Breast epithelium (tissue), 4 donors: ENCODE measurements around the gene UTS2R. TPM values are rescaled to one million over a fixed set of nuclear protein-coding genes. Genes with fewer than 3 reads are reported as not detected.

Experiments used
- DNase-seq, 2 donors: peaks; one replicate each; pipeline ENCODE4 v3.0.0-alpha.2; 2019; ENCODE audit warnings: low spot score in 2 of 2
- H3K27ac ChIP-seq, 2 donors: fragments of 200-600 bp; sonication (generic) in 1 of 2; one replicate each; pipeline ENCODE4 v1.5.1; 2016 to 2019; ENCODE audit warnings: mild to moderate bottlenecking in 1 of 2
- H3K27me3 ChIP-seq, 2 donors: fragments of 200-600 bp; sonication (generic) in 1 of 2; one replicate each; pipeline versions ENCODE4 v1.5.1 to v1.6.0; 2017 to 2019; ENCODE audit warnings: control low read depth in 1 of 2, mild to moderate bottlenecking in 1 of 2
- H3K36me3 ChIP-seq: fragments of 200-600 bp; one replicate; pipeline ENCODE4 v1.5.1; 2019
- H3K4me1 ChIP-seq, 2 donors: fragments of 200-600 bp; sonication (generic); one replicate each; pipeline ENCODE4 v1.5.1; 2016 to 2019; ENCODE audit warnings: control low read depth in 1 of 2
- H3K4me3 ChIP-seq, 3 donors: fragments of 200-600 bp; sonication (generic); 1 replicate in 2 of 3; 2 replicates in 1 of 3; pipeline ENCODE4 v1.5.1; 2016 to 2019; ENCODE audit warnings: mild to moderate bottlenecking in 3 of 3, moderate library complexity in 2 of 3
- H3K9me3 ChIP-seq, 2 donors: fragments of 200-600 bp; sonication (generic) in 1 of 2; one replicate each; pipeline ENCODE4 v1.5.1; 2016 to 2019; ENCODE audit warnings: control low read depth in 1 of 2
- POLR2A ChIP-seq: fragments of 450-650 bp; IDR thresholded peaks from one replicate; pipeline ENCODE4 v1.6.1; 2016; ENCODE audit warnings: antibody characterized with exemption, mild to moderate bottlenecking, moderate library complexity
- POLR2AphosphoS5 ChIP-seq, 3 donors: sonication (generic); formaldehyde crosslinking; IDR thresholded peaks; one replicate each; pipeline ENCODE4 v1.6.1; 2017; ENCODE audit warnings: antibody characterized with exemption in 3 of 3
- intact Hi-C: fragments of 100-400 bp; cut with DNase I; formaldehyde crosslinking; loops from one replicate; pipeline ENCODE4 v1.15.1; 2023; ENCODE audit warnings: low total_unique reads
- total RNA-seq, 3 donors: library from RNA; depleted of rRNA; stranded (reverse); fragments of >200 nt; gene quantifications; one replicate each; pipeline ENCODE4 v1.1.0, GENCODE V29; 2016
- TF ChIP-seq, protein P1 (sequence below), 3 donors: fragments of 450-650 bp; IDR thresholded peaks; one replicate each; pipeline ENCODE4 v1.5.1; 2016 to 2017; ENCODE audit warnings: antibody characterized with exemption in 3 of 3, mild to moderate bottlenecking in 3 of 3, moderate library complexity in 3 of 3

The UTS2R gene
- total RNA-seq, 3 donors from 2014 or later, result 0.33 TPM; not detected in 2

- Histone ChIP-seq H3K27ac (no peak overlapping the region), H3K9me3 (no peaks in the 10 kb centered on the region)
- TF ChIP-seq POLR2A, result no peak
- TF ChIP-seq, protein P1, sequence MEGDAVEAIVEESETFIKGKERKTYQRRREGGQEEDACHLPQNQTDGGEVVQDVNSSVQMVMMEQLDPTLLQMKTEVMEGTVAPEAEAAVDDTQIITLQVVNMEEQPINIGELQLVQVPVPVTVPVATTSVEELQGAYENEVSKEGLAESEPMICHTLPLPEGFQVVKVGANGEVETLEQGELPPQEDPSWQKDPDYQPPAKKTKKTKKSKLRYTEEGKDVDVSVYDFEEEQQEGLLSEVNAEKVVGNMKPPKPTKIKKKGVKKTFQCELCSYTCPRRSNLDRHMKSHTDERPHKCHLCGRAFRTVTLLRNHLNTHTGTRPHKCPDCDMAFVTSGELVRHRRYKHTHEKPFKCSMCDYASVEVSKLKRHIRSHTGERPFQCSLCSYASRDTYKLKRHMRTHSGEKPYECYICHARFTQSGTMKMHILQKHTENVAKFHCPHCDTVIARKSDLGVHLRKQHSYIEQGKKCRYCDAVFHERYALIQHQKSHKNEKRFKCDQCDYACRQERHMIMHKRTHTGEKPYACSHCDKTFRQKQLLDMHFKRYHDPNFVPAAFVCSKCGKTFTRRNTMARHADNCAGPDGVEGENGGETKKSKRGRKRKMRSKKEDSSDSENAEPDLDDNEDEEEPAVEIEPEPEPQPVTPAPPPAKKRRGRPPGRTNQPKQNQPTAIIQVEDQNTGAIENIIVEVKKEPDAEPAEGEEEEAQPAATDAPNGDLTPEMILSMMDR (IDR thresholded peaks at IDR 0.05), result no peak
- TF ChIP-seq POLR2AphosphoS5 (IDR thresholded peaks at IDR 0.05), result no peak
Measured at GRCh38 chr17:82365606-82366295, 5.8 kb upstream of the UTS2R start.

DNA sequence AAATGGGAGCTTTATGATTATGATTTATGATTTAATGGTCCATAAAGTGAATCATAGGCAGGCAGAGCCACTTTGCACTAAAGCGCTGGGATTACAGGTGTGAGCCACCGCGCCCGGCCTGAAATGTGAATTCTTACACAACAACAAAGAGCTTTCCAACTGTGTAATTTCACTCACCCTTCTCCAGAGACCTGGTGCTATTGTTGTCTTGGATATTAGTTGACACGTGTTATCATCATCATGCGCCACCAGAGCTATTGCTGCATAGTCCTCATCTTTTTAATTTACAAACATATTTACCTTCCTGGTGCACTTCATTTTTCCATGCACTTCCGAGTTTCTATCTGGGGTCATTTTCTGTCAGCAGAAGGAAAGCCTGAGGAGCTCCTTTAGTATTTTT lies 4.8 kb upstream of the UTS2R start:
- intact Hi-C loops, result no loop called here
- Histone ChIP-seq H3K27me3 (peaks cover 8 to 25% of the 10 kb centered on the region in 2 donors), H3K4me1 (peaks cover 7 to 9% of the 10 kb centered on the region in 2 donors), H3K36me3 (no peaks in the 10 kb centered on the region), H3K27ac (no peak overlapping the region), H3K9me3 (no peaks in the 10 kb centered on the region), H3K4me3 (no peak overlapping the region)
- no peak for DNase-seq
- TF ChIP-seq POLR2A, result no peak
- TF ChIP-seq, protein P1 (IDR thresholded peaks at IDR 0.05), result no peak
- no peak for TF ChIP-seq POLR2AphosphoS5 (IDR thresholded peaks at IDR 0.05)

More at GRCh38 chr17:82365606-82366295, 5.8 kb upstream of the UTS2R start:
- DNase-seq, result no peak
- Histone ChIP-seq H3K36me3 (no peaks in the 10 kb centered on the region), H3K27me3 (peaks cover 3 to 15% of the 10 kb centered on the region in 2 donors), H3K4me3 (no peak overlapping the region), H3K4me1 (peaks cover 0 to under 1% of the 10 kb centered on the region in 2 donors)
- intact Hi-C loops, result no loop called here

DNA sequence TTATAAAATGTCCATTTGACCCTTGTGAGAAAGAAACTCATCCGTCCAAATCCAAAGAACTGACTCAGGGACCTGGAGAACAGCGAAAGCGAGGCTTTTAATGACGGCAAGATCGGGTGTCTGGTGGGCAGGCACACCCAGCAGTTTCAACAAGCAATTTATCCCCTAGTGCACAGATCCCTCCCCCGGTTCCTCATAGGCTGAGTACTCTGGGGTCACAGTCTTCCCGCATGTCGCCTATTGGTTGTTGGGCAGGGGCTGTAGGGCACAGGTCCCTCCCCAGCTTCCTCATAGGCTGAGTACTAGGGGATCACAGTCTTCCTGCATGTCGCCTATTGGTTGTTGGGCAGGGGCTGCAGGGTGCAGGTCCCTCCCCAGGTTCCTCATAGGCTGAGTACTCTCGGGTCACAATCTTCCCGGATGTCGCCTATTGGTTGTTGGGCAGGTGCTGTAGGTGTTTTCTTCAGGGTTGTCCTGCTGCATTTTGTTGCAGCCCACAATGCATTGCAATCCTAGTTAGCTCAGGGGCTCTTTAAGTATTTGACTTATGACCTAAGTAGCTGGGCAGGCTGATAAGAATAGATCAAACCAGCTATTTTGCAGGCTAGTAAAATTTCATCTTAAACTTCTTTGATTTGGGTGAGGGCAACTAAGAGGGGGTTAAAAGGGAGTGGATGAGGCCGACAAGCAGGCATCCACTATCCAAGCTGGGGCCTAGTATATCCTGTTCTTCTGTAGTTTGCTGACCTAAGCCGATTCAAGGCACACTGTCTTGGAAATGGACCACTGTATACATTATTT lies 3.6 kb upstream of the UTS2R start:
- H3K27ac ChIP-seq, result no peak overlapping the region
- peaks cover 12 to 35% of the 10 kb centered on the region in 2 donors for H3K27me3 ChIP-seq
- no peak for DNase-seq
- H3K9me3 ChIP-seq, result no peaks in the 10 kb centered on the region
- H3K36me3 ChIP-seq, result no peaks in the 10 kb centered on the region
- TF ChIP-seq POLR2A (no peak), POLR2AphosphoS5 (IDR thresholded peaks at IDR 0.05) (no peak)
- TF ChIP-seq, protein P1 (IDR thresholded peaks at IDR 0.05), result no peak
- H3K4me1 ChIP-seq, result peaks cover 7 to 10% of the 10 kb centered on the region in 2 donors
- no peak overlapping the region for H3K4me3 ChIP-seq
- intact Hi-C loops, result no loop called here

DNA sequence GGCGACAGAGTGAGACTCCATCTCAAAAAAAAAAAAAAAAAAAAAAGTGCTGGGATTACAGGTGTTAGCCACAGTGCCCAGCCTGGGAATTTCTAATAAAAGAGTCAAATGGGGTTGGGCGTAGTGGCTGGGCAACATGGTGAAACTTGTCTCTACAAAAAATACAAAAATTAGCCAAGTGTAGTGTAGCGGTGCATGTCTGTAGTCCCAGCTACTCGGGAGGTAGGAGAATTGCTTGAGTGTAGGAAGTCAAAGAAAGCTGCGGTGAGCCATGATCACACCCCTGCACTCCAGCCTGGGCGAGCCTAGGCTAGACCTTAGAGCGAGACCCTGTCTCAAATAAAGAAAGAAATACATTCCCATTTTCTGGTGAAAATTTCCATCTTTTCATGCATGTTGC lies 2.4 kb upstream of the UTS2R start:
- Histone ChIP-seq H3K27ac (no peak overlapping the region), H3K36me3 (no peaks in the 10 kb centered on the region), H3K27me3 (peaks cover 12 to 39% of the 10 kb centered on the region in 2 donors), H3K4me1 (peaks cover 7 to 10% of the 10 kb centered on the region in 2 donors), H3K4me3 (no peak overlapping the region), H3K9me3 (no peaks in the 10 kb centered on the region)
- DNase-seq, result no peak
- intact Hi-C loops, result no loop called here
- TF ChIP-seq POLR2A, result no peak
- no peak for TF ChIP-seq POLR2AphosphoS5 (IDR thresholded peaks at IDR 0.05)
- TF ChIP-seq, protein P1 (IDR thresholded peaks at IDR 0.05), result no peak
